Upper lobe of right lung (tissue), 1 donor: ENCODE results near the gene MMGT1. TPM values are rescaled to one million over a fixed set of nuclear protein-coding genes. Genes with fewer than 3 reads are reported as not detected.

Experiments
- ATAC-seq: fragments of 200-7000 bp; cut with Tn5 transposase; one replicate; pipeline ENCODE4 v1.9.1; 2020; ENCODE audit warnings: mild to moderate bottlenecking, moderate library complexity
- DNase-seq: peaks from one replicate; pipeline ENCODE4 v3.0.0-alpha.2; 2020
- H3K27ac ChIP-seq: fragments of 200-600 bp; one replicate; pipeline ENCODE4 v1.8.0; 2022
- H3K27me3 ChIP-seq: fragments of 200-600 bp; one replicate; pipeline ENCODE4 v1.8.0; 2022; ENCODE audit warnings: mild to moderate bottlenecking
- H3K36me3 ChIP-seq: fragments of 200-600 bp; one replicate; pipeline ENCODE4 v1.8.0; 2022
- H3K4me1 ChIP-seq: fragments of 200-600 bp; one replicate; pipeline ENCODE4 v1.8.0; 2022
- H3K4me3 ChIP-seq: fragments of 200-600 bp; one replicate; pipeline ENCODE4 v1.8.0; 2022; ENCODE audit warnings: mild to moderate bottlenecking
- H3K9me3 ChIP-seq: fragments of 200-600 bp; one replicate; pipeline ENCODE4 v1.8.0; 2022
- intact Hi-C: fragments of 100-400 bp; cut with DNase I; formaldehyde crosslinking; loops from one replicate; pipeline ENCODE4 v1.11.0; 2022
- total RNA-seq: library from RNA; stranded (reverse); fragmentation: NEBNext Ultra II Directional; extraction: Animal tissue kit (Norgen Biotek cat#: 25700); gene quantifications from one replicate; pipeline ENCODE4 v1.2.1, GENCODE V29; 2021
- TF ChIP-seq, protein P1 (sequence below): fragments of 200-600 bp; IDR thresholded peaks from one replicate; pipeline ENCODE4 v1.8.0; 2022; ENCODE audit warnings: antibody characterized with exemption
- donor health status: DM: no; HTN: yes; CAD: no; lungs with severe emphysema.

The MMGT1 gene
- total RNA-seq, 1 donor from 2014 or later, result 30.2 TPM

DNA sequence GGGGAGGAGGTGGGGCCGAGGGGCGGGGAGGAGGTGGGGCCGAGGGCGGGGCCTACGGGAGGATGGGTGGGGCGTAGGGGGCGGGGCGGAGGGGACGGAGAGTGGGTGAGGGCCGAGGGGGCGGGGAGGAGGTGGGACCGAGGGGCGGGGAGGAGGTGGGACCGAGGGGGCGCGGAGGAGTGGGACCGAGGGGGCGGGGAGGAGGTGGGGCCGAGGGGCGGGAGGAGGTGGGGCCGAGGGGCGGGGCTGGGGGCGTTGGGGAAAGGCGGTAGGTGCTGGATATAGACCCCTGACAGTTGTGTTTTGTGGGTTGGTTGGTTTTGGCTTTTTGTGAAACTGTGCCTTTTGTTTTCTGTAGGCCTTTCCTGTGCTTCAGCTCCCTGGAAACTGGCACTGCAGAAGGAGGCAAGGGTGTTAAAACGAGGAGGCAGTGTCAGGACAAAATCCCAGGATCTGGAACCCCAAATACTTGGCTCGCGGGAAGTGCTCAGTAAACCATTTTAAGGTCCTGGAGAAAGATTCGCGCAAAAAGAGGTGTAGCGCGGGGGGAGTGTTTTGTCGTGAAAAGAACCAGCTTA is 580 bp upstream of the MMGT1 start:
- H3K36me3 ChIP-seq, result peaks cover 2% of the 10 kb centered on the region
- H3K4me1 ChIP-seq, result peaks cover 5% of the 10 kb centered on the region
- peak overlapping the region; percentile 43 for H3K4me3 ChIP-seq
- no peak overlapping the region for H3K27ac ChIP-seq
- no peaks in the 10 kb centered on the region for H3K27me3 ChIP-seq
- intact Hi-C loops, result no loop called here
- TF ChIP-seq, protein P1, sequence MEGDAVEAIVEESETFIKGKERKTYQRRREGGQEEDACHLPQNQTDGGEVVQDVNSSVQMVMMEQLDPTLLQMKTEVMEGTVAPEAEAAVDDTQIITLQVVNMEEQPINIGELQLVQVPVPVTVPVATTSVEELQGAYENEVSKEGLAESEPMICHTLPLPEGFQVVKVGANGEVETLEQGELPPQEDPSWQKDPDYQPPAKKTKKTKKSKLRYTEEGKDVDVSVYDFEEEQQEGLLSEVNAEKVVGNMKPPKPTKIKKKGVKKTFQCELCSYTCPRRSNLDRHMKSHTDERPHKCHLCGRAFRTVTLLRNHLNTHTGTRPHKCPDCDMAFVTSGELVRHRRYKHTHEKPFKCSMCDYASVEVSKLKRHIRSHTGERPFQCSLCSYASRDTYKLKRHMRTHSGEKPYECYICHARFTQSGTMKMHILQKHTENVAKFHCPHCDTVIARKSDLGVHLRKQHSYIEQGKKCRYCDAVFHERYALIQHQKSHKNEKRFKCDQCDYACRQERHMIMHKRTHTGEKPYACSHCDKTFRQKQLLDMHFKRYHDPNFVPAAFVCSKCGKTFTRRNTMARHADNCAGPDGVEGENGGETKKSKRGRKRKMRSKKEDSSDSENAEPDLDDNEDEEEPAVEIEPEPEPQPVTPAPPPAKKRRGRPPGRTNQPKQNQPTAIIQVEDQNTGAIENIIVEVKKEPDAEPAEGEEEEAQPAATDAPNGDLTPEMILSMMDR, result no peak
- ATAC-seq (peak; percentile 88), DNase-seq (peak; percentile 87)
- no peaks in the 10 kb centered on the region for H3K9me3 ChIP-seq

DNA sequence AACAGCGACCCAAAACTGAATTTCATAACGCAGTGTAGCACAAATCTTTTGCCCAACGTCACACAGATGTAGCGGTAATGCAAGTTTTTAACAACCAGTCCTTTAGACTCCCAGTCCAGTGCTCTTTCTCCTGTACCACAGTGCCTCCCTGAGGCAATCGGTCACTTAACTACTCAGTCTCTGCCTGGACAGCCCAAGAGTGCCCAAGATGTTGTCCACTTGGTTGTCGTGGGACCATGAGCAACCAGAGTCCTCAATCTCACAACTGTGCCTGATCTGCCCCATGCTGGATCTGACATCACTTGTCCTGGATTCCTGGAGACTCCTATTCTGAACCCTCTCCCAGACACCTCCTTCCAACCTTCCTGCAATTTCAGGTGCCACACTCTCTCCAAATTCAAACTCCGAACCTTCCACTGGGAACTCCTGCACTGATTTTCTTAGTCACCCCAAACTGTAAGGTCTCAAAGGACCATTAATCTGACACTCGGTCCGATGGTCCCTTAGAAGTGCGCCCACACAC is 702 bp downstream of the MMGT1 start:
- Histone ChIP-seq H3K27me3 (no peaks in the 10 kb centered on the region), H3K27ac (peak overlapping the region; percentile 89), H3K4me1 (peaks cover 5% of the 10 kb centered on the region), H3K4me3 (peak overlapping the region; percentile 71), H3K9me3 (no peaks in the 10 kb centered on the region), H3K36me3 (peaks cover 4% of the 10 kb centered on the region)
- TF ChIP-seq, protein P1, result no peak
- no peak for DNase-seq
- intact Hi-C loops, result no loop called here
- peak; percentile 34 for ATAC-seq

DNA sequence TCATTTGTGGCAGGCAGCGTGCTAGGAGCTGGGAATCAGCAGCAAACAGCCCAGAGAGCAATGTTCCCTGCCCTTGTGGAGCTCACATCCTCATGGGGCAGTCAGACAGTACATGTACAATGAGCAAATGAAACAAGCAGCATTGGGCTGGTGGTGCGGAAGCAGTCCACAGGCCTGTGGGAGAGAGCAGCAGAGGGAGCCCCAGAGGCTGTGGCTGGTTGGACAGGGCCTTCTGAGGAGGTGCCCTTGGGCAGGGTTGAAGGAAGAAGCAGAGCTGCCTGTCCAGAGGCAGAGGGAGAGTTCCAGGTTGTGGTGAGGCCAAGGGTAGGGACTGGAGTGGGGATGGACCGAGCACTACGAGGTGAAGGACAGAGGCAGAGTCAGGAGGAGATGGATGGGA is 22.5 kb downstream of the MMGT1 start:
- Histone ChIP-seq H3K27ac (no peak overlapping the region), H3K4me1 (no peaks in the 10 kb centered on the region), H3K36me3 (no peaks in the 10 kb centered on the region), H3K27me3 (no peaks in the 10 kb centered on the region), H3K4me3 (no peak overlapping the region), H3K9me3 (no peaks in the 10 kb centered on the region)
- no peak for ATAC-seq
- TF ChIP-seq, protein P1, result no peak
- intact Hi-C loops, result no loop called here
- DNase-seq, result no peak

DNA sequence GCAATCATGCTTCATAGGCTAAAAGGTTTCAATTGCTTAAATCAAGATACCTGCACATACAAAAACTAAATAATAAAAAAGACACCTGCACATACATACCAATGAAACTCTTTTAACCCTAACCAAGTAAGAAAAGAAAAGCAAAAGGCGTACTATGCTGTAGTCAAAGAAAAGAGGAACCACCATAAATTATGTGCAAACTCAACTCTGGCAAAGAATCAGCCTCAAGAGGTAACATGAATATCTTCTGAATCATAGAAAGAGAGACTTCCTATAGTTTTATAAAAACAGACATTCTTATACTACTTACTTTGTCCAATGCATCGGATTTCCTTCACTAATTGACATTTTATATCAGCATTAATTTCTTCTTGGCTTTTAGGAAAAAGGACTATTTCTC is 29.3 kb downstream of the MMGT1 start:
- Histone ChIP-seq H3K36me3 (no peaks in the 10 kb centered on the region), H3K4me1 (no peaks in the 10 kb centered on the region), H3K4me3 (no peak overlapping the region), H3K27ac (no peak overlapping the region), H3K9me3 (no peaks in the 10 kb centered on the region), H3K27me3 (no peaks in the 10 kb centered on the region)
- ATAC-seq, result no peak
- TF ChIP-seq, protein P1, result no peak
- intact Hi-C loops, result no loop called here
- no peak for DNase-seq

DNA sequence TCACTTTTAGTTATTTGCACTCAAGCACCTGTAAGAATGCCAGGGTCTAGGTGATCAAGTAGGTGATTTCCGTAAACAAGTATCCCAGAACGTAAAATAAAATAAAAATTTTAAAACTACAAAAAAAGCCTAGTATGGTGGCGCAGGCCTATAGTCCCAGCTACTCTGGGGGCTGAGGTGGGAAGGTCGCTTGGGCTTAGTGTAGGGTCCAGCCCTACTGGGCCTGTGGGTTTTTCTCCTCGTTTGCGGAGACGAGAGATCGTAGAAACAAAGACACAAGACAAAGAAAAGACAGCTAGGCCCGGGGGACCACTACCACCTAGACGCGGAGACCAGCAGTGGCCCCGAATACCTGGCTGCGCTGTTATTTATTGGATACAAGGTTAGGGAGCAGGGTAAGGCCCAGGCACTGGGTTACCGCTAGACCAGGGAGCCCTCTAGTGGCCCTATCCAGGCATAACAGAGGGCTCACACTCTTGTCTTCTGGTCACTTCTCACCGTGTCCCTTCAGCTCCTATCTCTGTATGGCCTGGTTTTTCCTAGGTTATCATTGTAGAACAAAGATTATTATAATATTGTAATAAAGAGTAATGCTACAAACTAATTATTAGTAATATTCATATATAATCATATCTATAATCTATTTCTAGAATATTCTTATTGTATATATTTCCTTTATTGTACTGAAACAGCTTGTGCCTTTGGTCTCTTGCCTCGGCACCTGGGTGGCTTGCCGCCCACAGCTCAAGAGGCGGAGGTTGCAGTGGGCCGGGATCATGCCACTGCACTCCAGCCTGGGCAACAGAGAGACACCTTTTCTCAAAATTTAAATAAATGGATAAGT is 41.9 kb downstream of the MMGT1 start:
- no peaks in the 10 kb centered on the region for H3K9me3 ChIP-seq
- H3K27me3 ChIP-seq, result no peaks in the 10 kb centered on the region
- TF ChIP-seq, protein P1, result peak; percentile 63
- no peak overlapping the region for H3K27ac ChIP-seq
- no peaks in the 10 kb centered on the region for H3K4me1 ChIP-seq
- no peak overlapping the region for H3K4me3 ChIP-seq
- intact Hi-C loops, result no loop called here
- H3K36me3 ChIP-seq, result no peaks in the 10 kb centered on the region
- no peak for DNase-seq
- ATAC-seq, result peak; percentile 72
